ENCODE measurements around the gene NTRK2.

GRCh38 chr9:84722388-84722989 is 53.0 kb downstream of the NTRK2 start:
- TF ChIP-seq CTCF (optimal IDR thresholded peaks at IDR 0.05 in 1 of 3, IDR thresholded peaks at IDR 0.05 in 1 of 3, conservative IDR thresholded peaks at IDR 0.05 in 1 of 3; ENCODE audit: extremely low read depth in 1 of 3, insufficient read depth in 2 of 3, low read length in 3 of 3), result no peak
- no peak for TF ChIP-seq EZH2 (IDR thresholded peaks at IDR 0.05; ENCODE audit: low read length)
